Adrenal gland (tissue), 5 donors: ENCODE measurements around the gene EIF4E1B.

Source experiments
- POLR2A ChIP-seq, 2 donors: fragments of 450-650 bp; IDR thresholded peaks; one replicate each; pipeline ENCODE4 v1.6.1; 2017; ENCODE audit warnings: antibody characterized with exemption in 2 of 2, mild to moderate bottlenecking in 2 of 2, moderate library complexity in 1 of 2
- TF ChIP-seq, protein P1 (sequence below), 6 experiments: fragments of 450-650 bp in 4 of 6; fragments of 200-600 bp in 2 of 6; sonication (generic) in 1 of 6; IDR thresholded peaks; 1 replicate in 5 of 6; 2 replicates in 1 of 6; pipeline versions ENCODE4 v1.5.1 to v1.8.0; 2016 to 2021; ENCODE audit warnings: antibody characterized with exemption in 6 of 6, mild to moderate bottlenecking in 2 of 6, moderate library complexity in 1 of 6
- donor health status: DM: no; HTN: no; CAD: no.

DNA sequence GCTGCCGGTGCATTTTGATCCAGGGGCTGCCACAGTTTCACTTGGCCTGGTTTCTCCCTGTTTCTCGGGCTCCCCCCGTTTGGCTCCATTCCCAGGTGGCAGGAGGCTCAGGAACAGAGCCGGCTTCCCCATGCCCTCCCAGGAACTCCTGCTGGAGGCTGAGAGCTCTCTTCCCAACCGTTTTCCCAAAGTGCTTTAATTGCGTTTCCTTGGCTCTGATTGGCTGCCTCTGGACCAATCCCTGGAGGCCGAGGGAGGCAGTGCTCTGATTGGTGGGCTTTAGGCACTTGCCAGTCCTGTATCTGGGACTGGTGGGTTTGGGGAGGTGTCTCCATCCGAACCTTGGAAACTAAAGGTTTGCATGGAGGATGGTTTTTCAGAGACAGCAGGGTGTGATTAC is 21.7 kb downstream of the EIF4E1B start:
- TF ChIP-seq, protein P1, sequence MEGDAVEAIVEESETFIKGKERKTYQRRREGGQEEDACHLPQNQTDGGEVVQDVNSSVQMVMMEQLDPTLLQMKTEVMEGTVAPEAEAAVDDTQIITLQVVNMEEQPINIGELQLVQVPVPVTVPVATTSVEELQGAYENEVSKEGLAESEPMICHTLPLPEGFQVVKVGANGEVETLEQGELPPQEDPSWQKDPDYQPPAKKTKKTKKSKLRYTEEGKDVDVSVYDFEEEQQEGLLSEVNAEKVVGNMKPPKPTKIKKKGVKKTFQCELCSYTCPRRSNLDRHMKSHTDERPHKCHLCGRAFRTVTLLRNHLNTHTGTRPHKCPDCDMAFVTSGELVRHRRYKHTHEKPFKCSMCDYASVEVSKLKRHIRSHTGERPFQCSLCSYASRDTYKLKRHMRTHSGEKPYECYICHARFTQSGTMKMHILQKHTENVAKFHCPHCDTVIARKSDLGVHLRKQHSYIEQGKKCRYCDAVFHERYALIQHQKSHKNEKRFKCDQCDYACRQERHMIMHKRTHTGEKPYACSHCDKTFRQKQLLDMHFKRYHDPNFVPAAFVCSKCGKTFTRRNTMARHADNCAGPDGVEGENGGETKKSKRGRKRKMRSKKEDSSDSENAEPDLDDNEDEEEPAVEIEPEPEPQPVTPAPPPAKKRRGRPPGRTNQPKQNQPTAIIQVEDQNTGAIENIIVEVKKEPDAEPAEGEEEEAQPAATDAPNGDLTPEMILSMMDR (IDR thresholded peaks at IDR 0.05) = no peak
- TF ChIP-seq POLR2A (IDR thresholded peaks at IDR 0.05) = no peak
